Uterus (tissue), 2 donors: Measurements from ENCODE around the gene ERI3.

Experiments used
- POLR2A ChIP-seq, 2 donors: fragments of 450-650 bp; IDR thresholded peaks; one replicate each; pipeline ENCODE4 v1.6.1; 2016; ENCODE audit warnings: antibody characterized with exemption in 2 of 2, mild to moderate bottlenecking in 1 of 2, moderate library complexity in 1 of 2
- TF ChIP-seq, protein P1 (sequence below), 4 experiments: fragments of 200-600 bp in 2 of 4; fragments of 450-650 bp in 2 of 4; sonication (generic) in 2 of 4; IDR thresholded peaks; one replicate each; pipeline ENCODE4 v1.5.1; 2016 to 2019; ENCODE audit warnings: antibody characterized with exemption in 4 of 4, mild to moderate bottlenecking in 2 of 4, moderate library complexity in 1 of 4

DNA sequence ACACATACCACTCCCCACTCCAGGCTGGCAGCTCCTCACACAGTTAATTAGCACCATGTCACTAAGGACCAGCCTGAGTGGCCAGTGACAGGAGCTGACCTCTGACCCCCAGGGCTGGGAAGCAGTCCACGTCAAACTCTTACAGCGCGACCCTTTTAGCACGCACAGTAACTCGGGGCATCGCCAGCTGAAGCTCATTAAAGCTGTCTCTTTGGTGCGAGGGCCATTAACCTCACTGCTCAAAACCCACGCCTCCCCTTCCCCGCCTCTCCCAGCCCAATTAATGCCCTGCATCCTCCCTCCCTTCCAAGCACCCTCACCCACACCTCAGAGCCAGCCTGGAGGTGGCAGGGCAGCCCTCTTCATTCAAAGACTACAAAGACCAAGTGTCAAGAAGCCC lies 110.1 kb downstream of the ERI3 start:
- TF ChIP-seq, protein P1, sequence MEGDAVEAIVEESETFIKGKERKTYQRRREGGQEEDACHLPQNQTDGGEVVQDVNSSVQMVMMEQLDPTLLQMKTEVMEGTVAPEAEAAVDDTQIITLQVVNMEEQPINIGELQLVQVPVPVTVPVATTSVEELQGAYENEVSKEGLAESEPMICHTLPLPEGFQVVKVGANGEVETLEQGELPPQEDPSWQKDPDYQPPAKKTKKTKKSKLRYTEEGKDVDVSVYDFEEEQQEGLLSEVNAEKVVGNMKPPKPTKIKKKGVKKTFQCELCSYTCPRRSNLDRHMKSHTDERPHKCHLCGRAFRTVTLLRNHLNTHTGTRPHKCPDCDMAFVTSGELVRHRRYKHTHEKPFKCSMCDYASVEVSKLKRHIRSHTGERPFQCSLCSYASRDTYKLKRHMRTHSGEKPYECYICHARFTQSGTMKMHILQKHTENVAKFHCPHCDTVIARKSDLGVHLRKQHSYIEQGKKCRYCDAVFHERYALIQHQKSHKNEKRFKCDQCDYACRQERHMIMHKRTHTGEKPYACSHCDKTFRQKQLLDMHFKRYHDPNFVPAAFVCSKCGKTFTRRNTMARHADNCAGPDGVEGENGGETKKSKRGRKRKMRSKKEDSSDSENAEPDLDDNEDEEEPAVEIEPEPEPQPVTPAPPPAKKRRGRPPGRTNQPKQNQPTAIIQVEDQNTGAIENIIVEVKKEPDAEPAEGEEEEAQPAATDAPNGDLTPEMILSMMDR (IDR thresholded peaks at IDR 0.05), result no peak
- no peak for TF ChIP-seq POLR2A (IDR thresholded peaks at IDR 0.05)
